Duodenal mucosa (tissue), 2 donors: ENCODE measurements around the gene CAVIN3.

Experiments
- H3K27ac ChIP-seq: one replicate; pipeline ENCODE4 v1.7.0; 2013; ENCODE audit warnings: low read depth, low read length
- H3K27me3 ChIP-seq, 2 donors: one replicate each; pipeline ENCODE4 v1.7.0; 2013; ENCODE audit warnings: low read length in 2 of 2, control low read depth in 1 of 2; ENCODE audit not compliant: insufficient read depth in 2 of 2, control insufficient read depth in 1 of 2
- H3K36me3 ChIP-seq, 2 donors: one replicate each; pipeline ENCODE4 v1.7.0; 2013; ENCODE audit warnings: low read length in 2 of 2, control low read depth in 1 of 2; ENCODE audit not compliant: insufficient read depth in 2 of 2, control insufficient read depth in 1 of 2
- H3K4me1 ChIP-seq, 2 donors: one replicate each; pipeline ENCODE4 v1.7.0; 2013; ENCODE audit warnings: low read length in 2 of 2, control low read depth in 1 of 2; ENCODE audit not compliant: insufficient read depth in 2 of 2, control insufficient read depth in 1 of 2
- H3K4me3 ChIP-seq, 2 donors: one replicate each; pipeline ENCODE4 v1.7.0; 2013; ENCODE audit warnings: low read length in 2 of 2, low read depth in 1 of 2
- H3K9ac ChIP-seq, 2 donors: one replicate each; pipeline ENCODE4 v1.7.0; 2013; ENCODE audit warnings: low read length in 2 of 2, low read depth in 1 of 2
- H3K9me3 ChIP-seq, 2 donors: one replicate each; pipeline ENCODE4 v1.7.0; 2013; ENCODE audit warnings: low read length in 2 of 2, control low read depth in 1 of 2; ENCODE audit not compliant: control insufficient read depth in 1 of 2

CAVIN3 gene

GRCh38 chr11:6351782-6352382, 31.6 kb upstream of the CAVIN3 start:
- Histone ChIP-seq H3K4me1 (no peaks in the 10 kb centered on the region), H3K9ac (no peak overlapping the region), H3K4me3 (no peak overlapping the region), H3K27ac (no peak overlapping the region), H3K27me3 (no peaks in the 10 kb centered on the region), H3K36me3 (no peaks in the 10 kb centered on the region), H3K9me3 (no peaks in the 10 kb centered on the region)

- Histone ChIP-seq H3K36me3 (no peaks in the 10 kb centered on the region), H3K9ac (no peak overlapping the region), H3K27me3 (no peaks in the 10 kb centered on the region), H3K4me3 (no peak overlapping the region), H3K27ac (no peak overlapping the region), H3K4me1 (no peaks in the 10 kb centered on the region), H3K9me3 (no peaks in the 10 kb centered on the region)
Observed at GRCh38 chr11:6350486-6350885, 30.2 kb upstream of the CAVIN3 start.

GRCh38 chr11:6350043-6350442, 29.7 kb upstream of the CAVIN3 start:
- Histone ChIP-seq H3K9ac (no peak overlapping the region), H3K36me3 (no peaks in the 10 kb centered on the region), H3K9me3 (no peaks in the 10 kb centered on the region), H3K27ac (no peak overlapping the region), H3K27me3 (no peaks in the 10 kb centered on the region), H3K4me3 (no peak overlapping the region), H3K4me1 (no peaks in the 10 kb centered on the region)

GRCh38 chr11:6345366-6345765, 25.1 kb upstream of the CAVIN3 start:
- Histone ChIP-seq H3K36me3 (no peaks in the 10 kb centered on the region), H3K4me1 (no peaks in the 10 kb centered on the region), H3K9ac (no peak overlapping the region), H3K9me3 (no peaks in the 10 kb centered on the region), H3K27me3 (no peaks in the 10 kb centered on the region), H3K27ac (no peak overlapping the region), H3K4me3 (no peak overlapping the region)

- Histone ChIP-seq H3K4me3 (no peak overlapping the region), H3K9me3 (no peaks in the 10 kb centered on the region), H3K27ac (no peak overlapping the region), H3K4me1 (no peaks in the 10 kb centered on the region), H3K36me3 (no peaks in the 10 kb centered on the region), H3K27me3 (no peaks in the 10 kb centered on the region), H3K9ac (no peak overlapping the region)
Observed at GRCh38 chr11:6336293-6336692, 16.0 kb upstream of the CAVIN3 start.

- no peaks in the 10 kb centered on the region for H3K36me3 ChIP-seq
- H3K27me3 ChIP-seq, result no peaks in the 10 kb centered on the region
- H3K9me3 ChIP-seq, result no peaks in the 10 kb centered on the region
- H3K27ac ChIP-seq, result no peak overlapping the region
- H3K4me3 ChIP-seq, result no peak overlapping the region
- no peaks in the 10 kb centered on the region for H3K4me1 ChIP-seq
- no peak overlapping the region for H3K9ac ChIP-seq
Observed at GRCh38 chr11:6334806-6335205, 14.5 kb upstream of the CAVIN3 start.

GRCh38 chr11:6333095-6333494, 12.8 kb upstream of the CAVIN3 start:
- Histone ChIP-seq H3K9ac (no peak overlapping the region), H3K27me3 (peaks cover 0 to 2% of the 10 kb centered on the region in 2 donors), H3K27ac (no peak overlapping the region), H3K9me3 (no peaks in the 10 kb centered on the region), H3K4me1 (no peaks in the 10 kb centered on the region), H3K36me3 (no peaks in the 10 kb centered on the region), H3K4me3 (no peak overlapping the region)

GRCh38 chr11:6332066-6332465, 11.8 kb upstream of the CAVIN3 start:
- Histone ChIP-seq H3K36me3 (no peaks in the 10 kb centered on the region), H3K4me1 (no peaks in the 10 kb centered on the region), H3K27ac (no peak overlapping the region), H3K9ac (no peak overlapping the region), H3K27me3 (peaks cover 0 to 2% of the 10 kb centered on the region in 2 donors), H3K9me3 (no peaks in the 10 kb centered on the region), H3K4me3 (no peak overlapping the region)

GRCh38 chr11:6328321-6328720, 8.0 kb upstream of the CAVIN3 start:
- no peaks in the 10 kb centered on the region for H3K9me3 ChIP-seq
- H3K9ac ChIP-seq, result no peak overlapping the region
- no peak overlapping the region for H3K27ac ChIP-seq
- peaks cover 0 to 2% of the 10 kb centered on the region in 2 donors for H3K27me3 ChIP-seq
- H3K4me1 ChIP-seq, result no peaks in the 10 kb centered on the region
- H3K36me3 ChIP-seq, result no peaks in the 10 kb centered on the region
- no peak overlapping the region for H3K4me3 ChIP-seq

- Histone ChIP-seq H3K27ac (no peak overlapping the region), H3K9me3 (no peaks in the 10 kb centered on the region), H3K27me3 (peaks cover 0 to 2% of the 10 kb centered on the region in 2 donors), H3K36me3 (no peaks in the 10 kb centered on the region), H3K9ac (no peak overlapping the region), H3K4me3 (no peak overlapping the region), H3K4me1 (no peaks in the 10 kb centered on the region)
Observed at GRCh38 chr11:6327806-6328205, 7.5 kb upstream of the CAVIN3 start.

- Histone ChIP-seq H3K9ac (no peak overlapping the region), H3K27me3 (peaks cover 0 to 2% of the 10 kb centered on the region in 2 donors), H3K4me1 (no peaks in the 10 kb centered on the region), H3K27ac (no peak overlapping the region), H3K36me3 (no peaks in the 10 kb centered on the region), H3K4me3 (no peak overlapping the region), H3K9me3 (no peaks in the 10 kb centered on the region)
Observed at GRCh38 chr11:6326985-6327384, 6.7 kb upstream of the CAVIN3 start.
